Measurements from ENCODE around the gene AP1G2. TPM values are rescaled to one million over a fixed set of nuclear protein-coding genes. Genes with fewer than 3 reads are reported as not detected.

Gene AP1G2
- polyA plus RNA-seq, 4 donors: 80.4 to 376 (median 181) TPM

- no peak for DNase-seq
- no peak for FAIRE-seq
- 58 to 59% (median 59%) methylated on average over 14 of the region's 14 CpGs for WGBS, 3 donors
- H3K36me3 ChIP-seq (ENCODE audit: control insufficient read depth in 3 of 3, insufficient read depth in 2 of 3, low read depth in 1 of 3, low read length in 3 of 3): no peaks in the 10 kb centered on the region
- peaks cover 8 to 29% (median 17%) of the 10 kb centered on the region in 3 donors for H3K27me3 ChIP-seq (ENCODE audit: control insufficient read depth in 3 of 3, insufficient read depth in 3 of 3, low read length in 3 of 3)
- H3K27ac ChIP-seq (ENCODE audit: low read depth in 1 of 3, low read length in 2 of 3): no peak overlapping the region
- H3K4me1 ChIP-seq (ENCODE audit: control insufficient read depth in 3 of 3, insufficient read depth in 2 of 3, low read depth in 1 of 3, low read length in 2 of 3): peaks cover 0 to 12% (median 2%) of the 10 kb centered on the region in 3 donors
- H3K4me3 ChIP-seq (ENCODE audit: low read depth in 1 of 3, low read length in 3 of 3): no peak overlapping the region
- no peaks in the 10 kb centered on the region for H3K9me3 ChIP-seq (ENCODE audit: control insufficient read depth in 2 of 2, insufficient read depth in 1 of 2, low read depth in 1 of 2, low read length in 1 of 2)
Measured at GRCh38 chr14:23571701-23572523, 4.3 kb upstream of the AP1G2 start.

GRCh38 chr14:23570806-23571483 is 3.4 kb upstream of the AP1G2 start:
- H3K36me3 ChIP-seq (ENCODE audit: control insufficient read depth in 3 of 3, insufficient read depth in 2 of 3, low read depth in 1 of 3, low read length in 3 of 3): peaks cover 0 to 4% (median 0%) of the 10 kb centered on the region in 3 donors
- no peak for FAIRE-seq
- WGBS, 3 donors: 86 to 88% (median 88%) methylated on average over 22 to 23 of the region's 23 CpGs
- no peak for DNase-seq
- no peaks in the 10 kb centered on the region for H3K9me3 ChIP-seq (ENCODE audit: control insufficient read depth in 2 of 2, insufficient read depth in 1 of 2, low read depth in 1 of 2, low read length in 1 of 2)
- peaks cover 5 to 22% (median 9%) of the 10 kb centered on the region in 3 donors for H3K27me3 ChIP-seq (ENCODE audit: control insufficient read depth in 3 of 3, insufficient read depth in 3 of 3, low read length in 3 of 3)
- no peak overlapping the region for H3K27ac ChIP-seq (ENCODE audit: low read depth in 1 of 3, low read length in 2 of 3)
- no peak overlapping the region for H3K4me3 ChIP-seq (ENCODE audit: low read depth in 1 of 3, low read length in 3 of 3)
- peaks cover 0 to 21% (median 2%) of the 10 kb centered on the region in 3 donors for H3K4me1 ChIP-seq (ENCODE audit: control insufficient read depth in 3 of 3, insufficient read depth in 2 of 3, low read depth in 1 of 3, low read length in 2 of 3)

GRCh38 chr14:23569443-23570151 is 2.0 kb upstream of the AP1G2 start:
- Histone ChIP-seq H3K36me3 (ENCODE audit: control insufficient read depth in 3 of 3, insufficient read depth in 2 of 3, low read depth in 1 of 3, low read length in 3 of 3) (peaks cover 0 to 18% (median 0%) of the 10 kb centered on the region in 3 donors), H3K4me3 (ENCODE audit: low read depth in 1 of 3, low read length in 3 of 3) (no peak overlapping the region), H3K27me3 (ENCODE audit: control insufficient read depth in 3 of 3, insufficient read depth in 3 of 3, low read length in 3 of 3) (peaks cover 0 to 11% (median 0%) of the 10 kb centered on the region in 3 donors), H3K9me3 (ENCODE audit: control insufficient read depth in 2 of 2, insufficient read depth in 1 of 2, low read depth in 1 of 2, low read length in 1 of 2) (no peaks in the 10 kb centered on the region), H3K27ac (ENCODE audit: low read depth in 1 of 3, low read length in 2 of 3) (no peak overlapping the region), H3K4me1 (ENCODE audit: control insufficient read depth in 3 of 3, insufficient read depth in 2 of 3, low read depth in 1 of 3, low read length in 2 of 3) (peaks cover 0 to 21% (median 2%) of the 10 kb centered on the region in 3 donors)
- no peak for FAIRE-seq
- WGBS, 3 donors: 72 to 79% (median 73%) methylated on average over 6 to 7 of the region's 7 CpGs
- DNase-seq: no peak

- Histone ChIP-seq H3K9me3 (ENCODE audit: control insufficient read depth in 2 of 2, insufficient read depth in 1 of 2, low read depth in 1 of 2, low read length in 1 of 2) (no peaks in the 10 kb centered on the region), H3K36me3 (ENCODE audit: control insufficient read depth in 3 of 3, insufficient read depth in 2 of 3, low read depth in 1 of 3, low read length in 3 of 3) (peaks cover 0 to 26% (median 0%) of the 10 kb centered on the region in 3 donors), H3K27me3 (ENCODE audit: control insufficient read depth in 3 of 3, insufficient read depth in 3 of 3, low read length in 3 of 3) (peaks cover 0 to 6% (median 0%) of the 10 kb centered on the region in 3 donors), H3K27ac (ENCODE audit: low read depth in 1 of 3, low read length in 2 of 3) (no peak overlapping the region), H3K4me1 (ENCODE audit: control insufficient read depth in 3 of 3, insufficient read depth in 2 of 3, low read depth in 1 of 3, low read length in 2 of 3) (peaks cover 0 to 21% (median 2%) of the 10 kb centered on the region in 3 donors), H3K4me3 (ENCODE audit: low read depth in 1 of 3, low read length in 3 of 3) (no peak overlapping the region)
- DNase-seq: no peak
- no peak for FAIRE-seq
- 64 to 70% (median 67%) methylated on average over 6 of the region's 6 CpGs for WGBS, 3 donors
Measured at GRCh38 chr14:23568600-23569331, 1.2 kb upstream of the AP1G2 start.

GRCh38 chr14:23568021-23568599 is 519 bp upstream of the AP1G2 start:
- FAIRE-seq (no peak), DNase-seq (no peak)
- peaks cover 0 to 32% (median 0%) of the 10 kb centered on the region in 3 donors for H3K36me3 ChIP-seq (ENCODE audit: control insufficient read depth in 3 of 3, insufficient read depth in 2 of 3, low read depth in 1 of 3, low read length in 3 of 3)

GRCh38 chr14:23566778-23567185 is 809 bp downstream of the AP1G2 start:
- DNase-seq (peak in 1 of 2 donors; percentile 39), FAIRE-seq (no peak)
- peak overlapping the region; percentile 55 to 75 (median 73) for H3K4me3 ChIP-seq (ENCODE audit: low read depth in 1 of 3, low read length in 3 of 3)
- H3K9me3 ChIP-seq (ENCODE audit: control insufficient read depth in 2 of 2, insufficient read depth in 1 of 2, low read depth in 1 of 2, low read length in 1 of 2): no peaks in the 10 kb centered on the region
- H3K27me3 ChIP-seq (ENCODE audit: control insufficient read depth in 3 of 3, insufficient read depth in 3 of 3, low read length in 3 of 3): no peaks in the 10 kb centered on the region
- H3K27ac ChIP-seq (ENCODE audit: low read depth in 1 of 3, low read length in 2 of 3): peak overlapping the region; percentile 20 to 91 (median 87)
- H3K36me3 ChIP-seq (ENCODE audit: control insufficient read depth in 3 of 3, insufficient read depth in 2 of 3, low read depth in 1 of 3, low read length in 3 of 3): peaks cover 0 to 44% (median 0%) of the 10 kb centered on the region in 3 donors
- 16 to 24% (median 22%) methylated on average over 5 of the region's 5 CpGs for WGBS, 3 donors
- H3K4me1 ChIP-seq (ENCODE audit: control insufficient read depth in 3 of 3, insufficient read depth in 2 of 3, low read depth in 1 of 3, low read length in 2 of 3): peaks cover 0 to 21% (median 2%) of the 10 kb centered on the region in 3 donors

More at GRCh38 chr14:23568021-23568599, 519 bp upstream of the AP1G2 start:
- peaks cover 0 to 6% (median 0%) of the 10 kb centered on the region in 3 donors for H3K27me3 ChIP-seq (ENCODE audit: control insufficient read depth in 3 of 3, insufficient read depth in 3 of 3, low read length in 3 of 3)
- no peaks in the 10 kb centered on the region for H3K9me3 ChIP-seq (ENCODE audit: control insufficient read depth in 2 of 2, insufficient read depth in 1 of 2, low read depth in 1 of 2, low read length in 1 of 2)
- 67 to 71% (median 69%) methylated on average over 2 of the region's 2 CpGs for WGBS, 3 donors
- peak overlapping the region in 1 of 3 donors; percentile 75 for H3K4me3 ChIP-seq (ENCODE audit: low read depth in 1 of 3, low read length in 3 of 3)
- peak overlapping the region in 1 of 3 donors; percentile 91 for H3K27ac ChIP-seq (ENCODE audit: low read depth in 1 of 3, low read length in 2 of 3)
- peaks cover 0 to 21% (median 2%) of the 10 kb centered on the region in 3 donors for H3K4me1 ChIP-seq (ENCODE audit: control insufficient read depth in 3 of 3, insufficient read depth in 2 of 3, low read depth in 1 of 3, low read length in 2 of 3)

- no peak for DNase-seq
- 92 to 94% (median 93%) methylated on average over 10 of the region's 10 CpGs for WGBS, 3 donors
- peaks cover 0 to 49% (median 4%) of the 10 kb centered on the region in 3 donors for H3K36me3 ChIP-seq (ENCODE audit: control insufficient read depth in 3 of 3, insufficient read depth in 2 of 3, low read depth in 1 of 3, low read length in 3 of 3)
- H3K27me3 ChIP-seq (ENCODE audit: control insufficient read depth in 3 of 3, insufficient read depth in 3 of 3, low read length in 3 of 3): no peaks in the 10 kb centered on the region
- no peaks in the 10 kb centered on the region for H3K9me3 ChIP-seq (ENCODE audit: control insufficient read depth in 2 of 2, insufficient read depth in 1 of 2, low read depth in 1 of 2, low read length in 1 of 2)
- no peak for FAIRE-seq
- no peak overlapping the region for H3K27ac ChIP-seq (ENCODE audit: low read depth in 1 of 3, low read length in 2 of 3)
- H3K4me3 ChIP-seq (ENCODE audit: low read depth in 1 of 3, low read length in 3 of 3): peak overlapping the region in 1 of 3 donors; percentile 75
- H3K4me1 ChIP-seq (ENCODE audit: control insufficient read depth in 3 of 3, insufficient read depth in 2 of 3, low read depth in 1 of 3, low read length in 2 of 3): peaks cover 0 to 21% (median 2%) of the 10 kb centered on the region in 3 donors
Measured at GRCh38 chr14:23566112-23566777, 1.3 kb downstream of the AP1G2 start.

Data from small intestine (tissue), 7 donors.